SU-DHL-6 (cell line): ENCODE measurements around the gene RGS3.

Experiments
- H2AFZ ChIP-seq: fragments of 200-600 bp; sonication (generic); 2 replicates; pipeline ENCODE4 v1.6.1; 2014; ENCODE audit warnings: low read depth, mild to moderate bottlenecking, moderate library complexity, mixed read lengths, antibody characterized with exemption, low read length; ENCODE audit not compliant: severe bottlenecking
- H3F3A ChIP-seq: fragments of 200-600 bp; shearing (Covaris generic); 2 replicates; pipeline ENCODE4 v1.6.0; 2016; ENCODE audit warnings: antibody characterized with exemption, mild to moderate bottlenecking; ENCODE audit not compliant: insufficient read depth
- H3K27ac ChIP-seq: fragments of 200-600 bp; sonication (generic); 2 replicates; pipeline ENCODE4 v1.5.1; 2016; ENCODE audit warnings: low read depth, mild to moderate bottlenecking, low read length, moderate library complexity, mixed read lengths
- H3K27me3 ChIP-seq: fragments of 200-600 bp; sonication (generic), shearing (Covaris generic); 2 replicates; pipeline ENCODE4 v1.6.0; 2014; ENCODE audit warnings: mild to moderate bottlenecking, low read length
- H3K36me3 ChIP-seq: fragments of 200-600 bp; sonication (generic); 2 replicates; pipeline ENCODE4 v1.6.1; 2014; ENCODE audit warnings: mild to moderate bottlenecking, low read length, mixed read lengths
- H3K4me2 ChIP-seq: fragments of 300-600, 200-600 bp; shearing (Covaris generic), sonication (generic); 2 replicates; pipeline ENCODE4 v1.6.0; 2014; ENCODE audit warnings: low read length, low read depth, mild to moderate bottlenecking; ENCODE audit not compliant: poor library complexity, severe bottlenecking
- H3K4me3 ChIP-seq: fragments of 200-600 bp; sonication (generic); 2 replicates; pipeline ENCODE4 v1.5.1; 2014; ENCODE audit warnings: antibody characterized with exemption, low read length, mild to moderate bottlenecking, mixed read lengths; ENCODE audit not compliant: insufficient read depth, poor library complexity, severe bottlenecking
- H3K79me2 ChIP-seq: fragments of 200-600 bp; sonication (generic); 2 replicates; pipeline ENCODE4 v1.6.1; 2014; ENCODE audit warnings: mild to moderate bottlenecking, low read length, moderate library complexity; ENCODE audit not compliant: insufficient read depth
- H3K9ac ChIP-seq: fragments of 200-600 bp; sonication (generic); 2 replicates; pipeline ENCODE4 v1.7.0; 2014; ENCODE audit warnings: mild to moderate bottlenecking, low read length
- H3K9me2 ChIP-seq: fragments of 200-600 bp; sonication (generic); replicated peaks from 2 replicates; pipeline ENCODE4 v1.6.1; 2014; ENCODE audit warnings: low read length; ENCODE audit not compliant: insufficient read depth
- H3K9me3 ChIP-seq: fragments of 200-600 bp; sonication (generic); 2 replicates; pipeline ENCODE4 v1.6.1; 2014; ENCODE audit warnings: low read length, mixed read lengths; ENCODE audit not compliant: insufficient read depth
- H4K20me1 ChIP-seq: fragments of 200-600 bp; sonication (generic); 2 replicates; pipeline ENCODE4 v1.6.1; 2014; ENCODE audit warnings: low read depth, mild to moderate bottlenecking, antibody characterized with exemption, low read length, moderate library complexity, mixed read lengths
- EZH2phosphoT487 ChIP-seq: fragments of 200-600 bp; sonication (generic), shearing (Covaris generic); conservative IDR thresholded peaks from 2 replicates; pipeline ENCODE4 v1.6.1; 2018; ENCODE audit warnings: mild to moderate bottlenecking, antibody characterized with exemption, low read length, moderate library complexity, mixed read lengths
- TF ChIP-seq, protein P1 (sequence below): fragments of 200-600 bp; sonication (generic); IDR thresholded peaks from one replicate; pipeline ENCODE4 v1.5.1; 2017; ENCODE audit warnings: antibody characterized with exemption, mild to moderate bottlenecking, low read length, moderate library complexity; ENCODE audit not compliant: insufficient read depth, poor library complexity, severe bottlenecking

Gene RGS3

GRCh38 chr9:113631871-113632665 is 168.5 kb downstream of the RGS3 start:
- Histone ChIP-seq H3K27me3 (no peaks in the 10 kb centered on the region), H4K20me1 (no peaks in the 10 kb centered on the region), H3K9ac (no peak overlapping the region), H3K4me2 (no peak overlapping the region), H3K9me2 (no peaks in the 10 kb centered on the region), H3K9me3 (no peaks in the 10 kb centered on the region), H2AFZ (no peak overlapping the region), H3K4me3 (no peak overlapping the region), H3K79me2 (no peaks in the 10 kb centered on the region), H3F3A (no peaks in the 10 kb centered on the region), H3K27ac (no peak overlapping the region), H3K36me3 (no peaks in the 10 kb centered on the region)
- no peak for TF ChIP-seq EZH2phosphoT487
- TF ChIP-seq, protein P1, sequence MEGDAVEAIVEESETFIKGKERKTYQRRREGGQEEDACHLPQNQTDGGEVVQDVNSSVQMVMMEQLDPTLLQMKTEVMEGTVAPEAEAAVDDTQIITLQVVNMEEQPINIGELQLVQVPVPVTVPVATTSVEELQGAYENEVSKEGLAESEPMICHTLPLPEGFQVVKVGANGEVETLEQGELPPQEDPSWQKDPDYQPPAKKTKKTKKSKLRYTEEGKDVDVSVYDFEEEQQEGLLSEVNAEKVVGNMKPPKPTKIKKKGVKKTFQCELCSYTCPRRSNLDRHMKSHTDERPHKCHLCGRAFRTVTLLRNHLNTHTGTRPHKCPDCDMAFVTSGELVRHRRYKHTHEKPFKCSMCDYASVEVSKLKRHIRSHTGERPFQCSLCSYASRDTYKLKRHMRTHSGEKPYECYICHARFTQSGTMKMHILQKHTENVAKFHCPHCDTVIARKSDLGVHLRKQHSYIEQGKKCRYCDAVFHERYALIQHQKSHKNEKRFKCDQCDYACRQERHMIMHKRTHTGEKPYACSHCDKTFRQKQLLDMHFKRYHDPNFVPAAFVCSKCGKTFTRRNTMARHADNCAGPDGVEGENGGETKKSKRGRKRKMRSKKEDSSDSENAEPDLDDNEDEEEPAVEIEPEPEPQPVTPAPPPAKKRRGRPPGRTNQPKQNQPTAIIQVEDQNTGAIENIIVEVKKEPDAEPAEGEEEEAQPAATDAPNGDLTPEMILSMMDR: no peak

DNA sequence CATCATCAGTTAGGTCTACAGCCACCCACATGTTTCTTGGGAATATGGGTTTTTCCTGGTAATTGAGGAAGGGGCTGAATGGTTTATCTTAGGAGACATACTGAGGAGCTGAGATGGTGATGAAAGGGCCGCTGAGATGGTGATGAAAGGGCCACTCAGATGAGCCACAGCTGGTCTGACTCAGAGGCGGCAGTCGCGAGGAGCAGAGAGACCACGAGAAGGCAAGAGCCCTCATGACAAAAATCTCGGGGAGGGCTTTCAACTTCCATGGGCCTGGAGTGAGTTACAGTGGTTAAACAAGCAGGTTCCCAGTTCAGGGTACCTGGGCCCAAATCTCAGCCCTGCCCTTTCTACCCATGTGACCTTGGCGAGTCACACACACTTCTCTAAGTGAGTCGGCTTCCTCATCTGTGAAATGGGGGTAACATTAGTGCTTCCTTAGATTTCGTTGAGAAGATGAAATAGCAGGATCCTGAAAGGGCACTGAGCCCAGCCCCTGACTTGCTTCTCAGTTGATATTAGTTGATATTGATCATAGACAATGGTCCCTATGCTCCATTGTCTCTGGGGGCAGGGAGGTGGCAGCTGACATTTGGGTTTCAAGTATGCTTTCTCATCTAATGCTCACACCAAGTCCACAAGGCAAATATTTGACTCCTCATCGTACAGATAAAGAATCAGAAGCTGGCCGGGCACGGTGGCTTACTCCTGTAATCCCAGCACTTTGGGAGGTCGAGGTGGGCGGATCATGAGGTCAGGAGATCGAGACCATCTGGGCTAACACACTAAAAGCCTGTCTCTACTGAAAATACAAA is 169.5 kb downstream of the RGS3 start:
- no peak overlapping the region for H2AFZ ChIP-seq
- H3K9ac ChIP-seq: no peak overlapping the region
- no peaks in the 10 kb centered on the region for H3K27me3 ChIP-seq
- H3K9me3 ChIP-seq: no peaks in the 10 kb centered on the region
- H3K79me2 ChIP-seq: no peaks in the 10 kb centered on the region
- H3K9me2 ChIP-seq: no peaks in the 10 kb centered on the region
- H3F3A ChIP-seq: no peaks in the 10 kb centered on the region
- no peaks in the 10 kb centered on the region for H4K20me1 ChIP-seq
- no peak overlapping the region for H3K4me3 ChIP-seq
- TF ChIP-seq, protein P1: no peak
- no peak for TF ChIP-seq EZH2phosphoT487
- H3K4me2 ChIP-seq: no peak overlapping the region
- H3K36me3 ChIP-seq: no peaks in the 10 kb centered on the region
- no peak overlapping the region for H3K27ac ChIP-seq

DNA sequence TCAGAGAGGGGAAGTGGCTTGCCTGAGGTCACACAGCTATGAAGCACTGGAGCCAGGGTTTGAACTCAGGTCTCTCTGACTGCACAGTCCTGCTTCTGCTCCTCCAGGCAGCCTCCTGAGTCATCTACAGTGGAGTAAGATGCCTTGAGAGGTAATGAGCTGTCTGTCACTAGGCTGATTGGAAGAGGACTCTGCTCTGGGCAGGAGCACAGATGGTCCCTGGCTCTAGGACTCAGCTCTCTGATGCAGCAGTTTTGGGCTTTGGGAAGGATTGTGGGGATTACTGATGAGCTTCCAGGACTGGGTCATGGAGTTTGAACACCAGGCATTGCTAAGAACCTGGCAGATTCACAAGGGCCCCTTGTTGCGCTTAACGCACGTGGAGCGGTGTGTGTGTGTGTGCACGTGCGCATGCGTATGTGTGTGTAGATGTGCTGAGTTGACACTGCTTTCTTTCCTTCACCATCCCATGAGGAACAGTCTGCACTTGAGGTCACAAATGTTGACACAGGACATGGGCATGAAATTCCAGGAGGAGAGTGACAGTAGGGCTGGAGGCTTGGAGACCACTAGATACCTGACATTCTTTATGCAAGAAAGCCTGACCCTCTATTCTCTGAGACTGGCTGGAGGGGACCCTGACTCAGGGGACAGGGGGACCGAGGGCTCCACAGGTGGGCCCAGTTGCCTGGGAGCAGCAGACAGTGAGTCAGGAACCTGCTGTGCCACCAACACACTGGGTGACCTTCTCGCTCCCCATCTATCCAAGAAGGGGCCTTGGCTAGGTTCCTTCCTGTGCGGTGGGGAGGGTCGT is 170.5 kb downstream of the RGS3 start:
- Histone ChIP-seq H3K4me2 (no peak overlapping the region), H3K9me2 (no peaks in the 10 kb centered on the region), H3K36me3 (no peaks in the 10 kb centered on the region), H3K27ac (no peak overlapping the region), H3K9me3 (no peaks in the 10 kb centered on the region), H3K4me3 (no peak overlapping the region), H3K27me3 (no peaks in the 10 kb centered on the region), H3K9ac (no peak overlapping the region), H2AFZ (no peak overlapping the region), H4K20me1 (no peaks in the 10 kb centered on the region), H3K79me2 (no peaks in the 10 kb centered on the region), H3F3A (no peaks in the 10 kb centered on the region)
- no peak for TF ChIP-seq EZH2phosphoT487
- TF ChIP-seq, protein P1: no peak
